CD4-positive, alpha-beta T cell treated with Interleukin-6 at 100 ng/mL for 8 hours (primary cell): ENCODE measurements around the gene TUBGCP2.
"Not testable (repeated sequence)": the region's sequence is repeated elsewhere in the genome, so short reads cannot be mapped to it uniquely, and the experiment has no call there.

ENCODE experiments used
- DNase-seq: peaks from one replicate; pipeline ENCODE4 v3.0.0-alpha.2; 2020; ENCODE audit warnings: mixed read lengths, low spot score

Gene TUBGCP2

DNA sequence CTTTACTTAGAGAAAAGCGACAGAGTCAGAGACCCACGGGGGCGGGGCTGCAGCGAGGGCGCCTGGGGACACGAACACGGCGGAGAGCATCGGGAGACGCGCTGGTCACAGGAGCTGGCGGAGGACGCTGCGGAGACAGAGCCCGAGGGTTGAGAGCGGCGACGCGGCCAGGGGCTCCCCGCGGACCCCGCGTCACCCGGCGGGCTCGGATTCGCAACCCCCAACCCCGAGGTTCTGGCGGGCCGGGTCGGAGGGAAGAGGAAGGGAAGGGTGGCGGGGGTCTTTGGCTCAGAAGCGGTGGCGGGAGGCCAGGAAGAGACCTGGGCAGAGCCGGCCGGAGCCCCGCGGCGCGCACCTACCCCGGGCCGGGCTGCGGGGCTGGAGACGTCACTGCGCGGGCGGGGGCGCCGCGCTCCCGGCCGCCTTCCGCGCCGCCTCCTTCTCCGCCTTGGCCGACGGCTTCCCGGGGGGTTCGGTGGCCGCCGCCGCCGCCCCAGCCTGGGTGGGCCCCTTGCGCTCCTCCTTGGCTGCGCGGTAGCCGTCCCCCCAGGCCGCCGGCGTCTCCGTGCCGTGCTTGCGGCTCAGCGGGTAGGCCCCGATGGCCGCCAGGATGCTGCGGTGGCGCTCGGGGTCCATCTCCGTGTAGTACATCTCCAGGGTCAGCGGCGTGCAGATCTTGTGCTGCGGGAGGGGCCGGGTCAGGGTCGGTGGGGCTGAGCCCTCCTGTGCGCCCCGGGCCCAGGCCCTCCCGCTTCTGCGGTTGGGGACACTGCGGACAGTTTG, 17.0 kb upstream of the TUBGCP2 start:
- no peak for DNase-seq

DNA sequence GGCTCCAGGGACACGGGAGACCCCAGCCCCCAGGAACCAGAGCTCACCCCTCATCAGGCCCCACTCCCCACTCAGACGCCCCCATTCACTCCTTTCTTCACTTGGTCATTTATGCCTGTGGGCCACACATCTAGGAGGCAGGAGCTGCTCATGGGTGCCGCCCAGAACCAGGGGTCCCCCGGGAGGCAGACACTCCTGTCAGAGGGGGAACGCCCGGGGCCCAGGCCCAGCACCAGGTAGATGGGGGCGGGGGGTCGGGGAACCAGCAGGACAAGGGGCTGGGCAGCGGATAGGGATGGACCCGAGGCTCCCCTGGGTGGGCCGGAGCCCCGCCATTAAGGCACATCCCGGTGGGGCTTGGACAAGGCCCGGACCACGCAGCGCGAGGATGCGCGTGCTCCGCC, 16.2 kb upstream of the TUBGCP2 start:
- no peak for DNase-seq

DNA sequence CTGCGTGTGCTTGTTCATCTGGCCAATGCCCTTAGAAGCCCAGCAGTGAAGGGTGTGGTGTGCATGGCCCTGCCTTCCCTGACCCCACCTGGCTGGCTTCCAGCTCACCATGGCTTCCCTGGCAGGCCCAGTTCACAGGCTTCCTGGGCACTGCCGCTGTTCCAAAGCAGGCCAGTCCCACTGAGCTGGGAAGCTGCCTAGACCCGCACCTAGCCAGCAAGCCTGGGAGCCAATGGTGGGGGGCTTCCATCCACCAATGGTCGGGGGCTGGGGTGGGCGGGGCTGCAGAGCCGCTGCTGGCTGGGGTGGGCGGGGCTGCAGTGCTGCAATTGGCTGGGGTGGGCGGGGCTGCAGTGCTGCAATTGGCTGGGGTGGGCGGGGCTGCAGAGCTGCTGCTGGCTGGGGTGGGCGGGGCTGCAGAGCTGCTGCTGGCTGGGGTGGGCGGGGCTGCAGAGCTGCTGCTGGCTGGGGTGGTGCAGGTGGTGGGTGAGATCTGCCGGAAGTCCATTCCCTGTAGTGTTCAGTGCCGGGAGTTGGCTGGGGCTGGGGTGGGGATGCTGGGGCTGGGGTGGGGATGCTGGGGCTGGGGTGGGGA, 15.6 kb upstream of the TUBGCP2 start:
- peak; percentile 33 for DNase-seq

DNA sequence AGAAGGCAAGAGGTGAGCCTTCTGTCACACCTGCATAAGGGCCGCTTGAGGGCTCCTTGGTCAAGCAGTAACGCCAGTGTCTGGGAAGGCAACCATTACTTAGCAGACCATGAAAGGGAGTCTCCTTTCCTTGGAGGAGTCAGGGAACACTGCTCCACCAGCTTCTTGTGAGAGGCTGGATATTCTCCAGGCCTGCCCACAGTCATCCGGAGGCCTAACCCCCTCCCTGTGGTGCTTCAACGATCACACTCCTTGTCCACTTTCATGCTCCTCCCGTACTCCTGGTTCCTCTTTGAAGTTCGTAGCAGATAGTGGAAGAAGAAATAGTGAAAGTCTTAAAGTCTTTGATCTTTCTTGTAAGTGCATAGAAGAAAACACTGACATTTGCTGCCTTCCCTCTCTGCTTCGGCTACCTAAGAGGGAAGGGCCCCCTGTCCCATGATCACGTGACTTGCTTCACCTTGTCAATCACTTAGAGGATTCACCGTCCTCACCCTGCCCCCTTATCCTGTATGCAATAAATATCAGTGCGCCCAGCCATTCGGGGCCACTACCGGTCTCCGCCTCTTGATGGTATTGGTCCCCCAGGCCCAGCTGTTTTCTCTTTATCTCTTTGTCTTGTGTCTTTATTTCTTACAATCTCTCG, 13.5 kb upstream of the TUBGCP2 start:
- DNase-seq = not testable (repeated sequence)

DNA sequence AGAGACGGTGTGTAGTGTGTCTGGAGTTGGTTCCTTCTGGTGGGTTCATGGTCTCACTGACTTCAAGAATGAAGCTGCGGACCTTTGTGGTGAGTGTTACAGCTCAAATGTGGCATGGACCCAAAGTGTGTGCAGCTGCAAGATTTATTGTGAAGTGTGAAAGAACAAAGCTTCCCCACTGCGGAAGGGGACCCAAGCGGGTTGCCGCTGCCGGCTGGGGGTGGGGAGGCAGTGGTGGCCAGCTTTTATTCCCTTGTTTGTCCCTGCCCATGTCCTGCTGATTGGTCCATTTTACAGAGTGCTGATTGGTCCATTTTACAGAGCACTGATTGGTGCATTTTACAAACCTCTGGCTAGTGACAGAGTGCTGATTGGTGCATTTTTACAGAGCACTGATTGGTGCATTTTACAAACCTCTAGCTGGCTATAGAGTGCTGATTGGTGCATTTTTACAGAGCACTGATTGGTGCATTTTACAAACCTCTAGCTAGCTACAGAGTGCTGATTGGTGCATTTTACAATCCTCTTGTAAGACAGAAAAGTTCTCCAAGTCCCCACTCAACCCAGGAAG, 12.3 kb upstream of the TUBGCP2 start:
- DNase-seq = not testable (repeated sequence)

DNA sequence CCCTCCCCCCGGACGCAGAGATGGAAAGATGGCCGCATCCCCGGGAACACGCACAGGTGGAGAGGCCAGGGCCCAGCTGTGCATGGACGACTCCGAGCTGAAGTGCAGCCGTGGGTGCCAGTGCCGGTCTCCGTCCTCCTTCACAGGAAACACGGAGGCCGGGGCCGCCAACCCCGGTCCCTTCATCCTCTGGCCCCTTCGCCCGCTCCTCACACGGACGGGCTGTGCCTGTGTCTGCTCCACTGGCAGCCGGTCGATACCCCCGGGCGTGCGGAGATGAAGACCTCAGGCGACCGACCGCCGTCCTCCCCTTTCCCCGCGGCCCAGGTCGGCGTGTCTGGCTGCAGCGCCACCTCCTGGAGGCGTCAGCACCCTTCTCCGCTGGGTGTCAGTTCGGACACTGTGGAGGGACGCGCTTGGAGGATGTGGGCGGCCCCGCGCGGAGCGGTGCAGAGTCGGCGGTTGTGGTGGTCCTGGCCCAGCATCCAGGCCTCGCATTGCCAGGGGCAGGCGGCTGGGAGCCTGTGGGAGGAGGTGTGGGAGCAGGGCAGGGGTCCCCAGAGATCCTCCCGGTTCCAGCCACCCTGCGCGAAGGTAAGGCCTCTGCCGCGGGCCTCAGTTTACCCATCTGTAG, 9.9 kb upstream of the TUBGCP2 start:
- DNase-seq = peak; percentile 66

DNA sequence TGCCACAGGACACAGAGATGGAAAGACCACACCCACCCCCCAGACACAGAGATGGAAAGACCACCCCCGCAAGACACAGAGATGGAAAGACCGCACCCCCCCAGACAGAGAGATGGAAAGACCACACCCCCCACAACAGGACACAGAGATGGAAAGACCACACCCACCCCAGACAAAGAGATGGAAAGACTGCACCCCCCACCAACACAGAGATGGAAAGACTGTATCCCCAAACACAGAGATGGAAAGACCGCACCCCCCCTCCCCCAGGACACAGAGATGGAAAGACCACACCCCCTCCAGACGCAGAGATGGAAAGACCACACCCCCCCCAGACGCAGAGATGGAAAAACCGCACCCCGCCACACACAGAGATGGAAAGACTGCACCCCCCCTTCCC, 8.1 kb upstream of the TUBGCP2 start:
- DNase-seq = no peak

DNA sequence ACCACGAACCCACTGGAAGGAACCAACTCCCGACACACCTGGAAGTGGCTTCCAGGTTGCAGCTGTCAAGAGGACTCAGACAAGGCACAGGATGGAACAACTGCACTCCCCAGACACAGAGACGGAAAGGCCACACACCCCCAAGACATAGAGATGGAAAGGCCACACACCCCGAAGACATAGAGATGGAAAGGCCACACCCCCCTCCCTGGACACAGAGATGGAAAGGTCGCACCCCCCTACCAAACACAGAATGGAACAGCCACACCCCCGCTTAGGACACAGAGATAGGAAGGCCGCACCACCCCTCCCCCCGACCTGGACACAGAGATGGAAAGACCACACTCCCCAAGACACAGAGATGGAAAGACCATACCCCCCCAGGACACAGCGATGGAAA, 7.6 kb upstream of the TUBGCP2 start:
- no peak for DNase-seq

DNA sequence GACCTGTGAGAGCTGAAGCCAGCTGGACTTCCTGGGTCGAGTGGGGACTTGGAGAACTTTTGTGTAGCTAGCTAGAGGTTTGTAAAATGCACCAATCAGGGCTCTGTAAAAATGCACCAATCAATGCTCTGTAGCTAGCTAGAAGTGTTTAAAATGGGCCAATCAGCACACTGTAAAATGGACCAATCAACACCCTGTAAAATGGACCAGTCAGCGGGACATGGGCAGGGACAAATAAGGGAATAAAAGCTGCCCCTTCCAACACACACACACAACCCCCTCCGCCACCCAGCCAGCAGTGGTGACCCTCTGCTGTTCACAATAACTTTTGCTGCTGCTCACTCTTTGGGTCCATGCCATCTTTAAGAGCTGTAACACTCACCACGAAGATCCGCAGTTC, 7.2 kb upstream of the TUBGCP2 start:
- DNase-seq = no peak

DNA sequence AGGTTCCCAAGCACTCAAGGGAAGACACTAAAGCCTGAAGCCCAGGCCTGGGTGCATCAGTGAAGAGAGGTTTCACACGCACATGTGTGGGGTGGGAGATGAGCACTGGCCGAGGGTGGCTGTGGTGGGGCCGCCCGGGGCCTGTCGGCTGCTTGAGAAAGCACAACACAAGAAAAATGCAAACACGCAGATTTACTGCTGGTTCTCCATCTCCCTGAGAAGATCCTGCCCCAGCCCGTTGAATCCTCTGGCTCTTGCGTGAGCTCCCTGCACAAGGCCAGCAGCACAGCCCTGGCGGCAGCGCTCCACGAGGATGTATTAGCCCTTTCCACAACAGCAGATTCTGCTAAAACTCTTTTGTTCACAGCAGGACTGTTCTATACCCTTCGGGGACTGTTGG, 6.2 kb upstream of the TUBGCP2 start:
- DNase-seq = no peak

DNA sequence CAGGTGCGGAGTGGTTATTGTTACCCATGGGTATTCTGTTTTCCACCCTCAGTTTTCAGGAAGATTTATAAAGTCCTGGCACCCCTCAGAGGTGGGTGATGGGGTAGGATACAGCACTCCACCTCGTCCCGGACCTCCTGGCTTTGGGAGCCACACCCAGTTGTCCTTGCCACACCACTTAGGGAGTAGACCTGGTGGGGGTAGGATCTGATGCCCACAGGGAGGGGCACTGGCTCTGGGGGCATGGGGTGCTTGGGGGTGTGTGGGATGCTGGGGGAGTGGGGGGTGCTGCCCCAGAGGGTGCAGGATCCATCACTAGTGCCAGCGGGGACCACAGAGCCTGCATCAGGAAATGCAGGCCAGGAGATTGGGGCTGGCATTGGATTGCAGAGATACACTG, 4.5 kb upstream of the TUBGCP2 start:
- no peak for DNase-seq

DNA sequence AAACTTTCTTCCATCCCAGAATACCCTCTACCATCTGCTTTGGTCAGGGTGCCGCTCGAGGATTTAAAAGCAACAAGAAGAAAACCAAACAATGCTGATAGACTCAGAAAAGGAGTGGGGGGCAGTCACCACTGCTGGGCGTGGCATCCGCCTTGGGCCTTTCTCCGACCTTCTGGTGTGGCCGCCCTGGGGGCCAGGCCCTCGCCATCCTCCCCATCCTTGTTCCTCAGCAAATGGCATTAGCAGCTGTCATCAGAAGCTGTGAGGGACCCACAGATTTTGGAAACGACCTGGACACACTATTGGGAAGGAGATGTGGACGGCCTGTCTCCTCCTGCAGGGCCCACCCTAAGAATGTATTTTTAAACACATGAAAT, 4.1 kb upstream of the TUBGCP2 start:
- DNase-seq = no peak

DNA sequence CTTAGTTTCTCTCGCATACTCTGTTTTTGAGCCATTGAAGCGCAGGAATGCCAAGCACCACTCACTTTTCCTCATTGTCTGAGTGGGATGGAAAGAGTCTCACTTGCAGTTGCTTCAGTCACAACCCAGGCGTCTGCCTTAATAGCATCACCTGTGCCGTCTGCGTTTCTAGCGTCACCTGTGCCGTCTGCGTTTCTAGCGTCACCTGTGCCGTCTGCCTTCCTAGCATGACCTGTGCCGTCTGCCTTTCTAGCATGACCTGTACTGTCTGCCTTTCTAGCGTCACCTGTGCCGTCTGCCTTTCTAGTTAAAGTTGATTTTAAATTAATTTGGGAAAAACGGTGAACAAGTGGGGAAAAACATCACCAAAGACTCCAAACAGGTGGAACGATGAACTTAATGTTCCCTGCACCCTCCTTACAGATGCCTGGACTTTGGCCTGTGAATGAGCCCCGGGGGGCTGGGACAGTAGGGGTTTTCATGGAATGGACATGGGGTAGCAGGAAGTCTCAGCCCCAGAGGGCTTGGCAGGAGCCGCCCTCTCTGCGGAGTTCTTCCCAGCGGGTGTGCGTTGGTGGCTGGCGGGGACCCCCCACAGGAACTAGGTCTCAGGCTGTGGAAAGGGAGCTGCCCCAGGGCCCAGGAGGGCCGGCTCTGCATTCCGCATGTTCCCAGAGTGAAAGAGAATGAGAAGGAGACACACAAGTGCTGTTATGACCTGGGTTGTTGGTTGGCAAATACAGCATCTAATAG, 3.5 kb upstream of the TUBGCP2 start:
- DNase-seq = no peak

DNA sequence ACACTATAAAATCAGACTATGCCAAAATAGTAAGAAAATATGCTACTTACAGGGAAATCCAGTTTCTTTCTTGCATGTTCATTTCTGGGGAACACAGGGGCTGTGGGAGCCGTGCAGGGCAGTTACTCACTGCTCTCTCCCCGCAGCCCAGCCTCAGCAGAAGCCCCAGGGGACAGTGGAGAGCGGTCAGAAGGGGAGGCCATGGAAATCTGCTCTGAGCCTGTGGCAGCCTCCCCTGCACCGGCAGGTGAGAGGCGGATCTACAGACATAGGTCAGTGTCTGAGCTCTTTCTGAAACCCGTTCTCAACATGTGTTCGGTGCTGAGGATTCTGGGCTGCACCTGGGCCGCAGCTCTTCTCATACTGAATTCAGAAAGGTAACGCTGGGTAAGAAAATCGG, 2.9 kb upstream of the TUBGCP2 start:
- DNase-seq = no peak

DNA sequence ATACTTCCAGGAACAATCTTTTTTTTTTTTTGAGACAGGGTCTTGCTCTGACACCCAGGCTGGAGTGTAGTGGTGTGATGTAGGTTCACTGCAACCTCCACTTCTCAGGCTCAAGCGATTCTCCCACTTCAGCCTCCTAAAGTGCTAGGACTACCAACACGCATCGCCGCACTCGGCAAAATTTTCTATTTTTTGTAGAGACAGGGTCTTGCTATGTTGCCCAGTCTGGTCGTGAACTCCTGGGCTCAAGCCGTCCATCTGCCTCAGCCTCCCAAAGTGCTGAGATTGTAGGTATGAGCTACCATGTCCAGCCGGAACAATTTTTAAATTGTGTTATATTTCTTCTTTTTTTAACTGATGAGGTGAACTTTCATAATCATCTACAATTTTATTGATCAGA, 2.1 kb upstream of the TUBGCP2 start:
- DNase-seq = no peak

DNA sequence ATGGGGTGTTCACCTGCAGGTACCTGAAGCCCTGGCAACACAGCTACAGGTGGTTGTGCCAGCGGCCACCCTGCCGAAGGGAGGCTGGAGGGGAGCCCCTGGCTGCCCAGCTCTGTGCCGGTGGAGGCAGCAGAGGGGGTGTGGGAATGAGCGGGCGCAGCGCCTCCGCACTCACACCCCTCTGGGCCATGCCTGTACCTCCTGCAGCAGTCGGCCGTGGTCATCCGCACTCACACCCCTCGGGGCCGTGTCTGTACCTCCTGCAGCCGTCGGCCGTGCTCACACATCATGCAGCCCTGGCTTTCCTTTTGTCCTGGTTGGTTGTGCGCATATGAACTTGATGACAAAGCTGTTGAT, 1.7 kb upstream of the TUBGCP2 start:
- DNase-seq = no peak

DNA sequence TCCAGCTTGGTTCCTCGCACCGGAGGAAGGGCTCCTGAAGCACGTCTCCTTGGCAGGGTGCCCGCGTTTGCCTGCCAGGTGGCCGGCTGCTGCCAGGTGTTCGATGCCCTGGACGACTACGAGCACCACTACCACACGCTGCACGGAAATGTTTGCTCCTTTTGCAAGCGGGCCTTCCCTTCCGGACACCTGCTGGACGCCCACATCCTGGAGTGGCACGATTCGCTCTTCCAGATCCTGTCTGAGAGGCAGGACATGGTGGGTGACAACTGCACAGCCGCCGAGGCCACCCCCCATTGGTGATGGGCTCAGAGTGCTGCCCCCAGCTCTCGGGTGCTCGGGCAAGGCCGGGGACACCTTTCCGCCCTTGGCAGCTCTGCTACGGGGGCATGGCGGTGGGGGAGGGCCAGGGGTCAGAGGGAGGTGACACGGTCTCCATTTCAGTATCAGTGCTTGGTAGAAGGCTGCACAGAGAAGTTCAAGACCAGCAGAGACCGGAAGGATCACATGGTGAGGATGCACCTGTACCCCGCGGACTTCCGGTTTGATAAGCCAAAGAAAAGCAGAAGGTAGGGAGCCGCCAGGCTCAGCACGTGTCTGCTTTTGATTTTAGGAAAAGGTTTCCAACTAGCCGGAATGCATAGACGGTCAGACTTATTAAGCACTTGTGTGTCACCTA, 1.2 kb upstream of the TUBGCP2 start:
- DNase-seq = no peak

DNA sequence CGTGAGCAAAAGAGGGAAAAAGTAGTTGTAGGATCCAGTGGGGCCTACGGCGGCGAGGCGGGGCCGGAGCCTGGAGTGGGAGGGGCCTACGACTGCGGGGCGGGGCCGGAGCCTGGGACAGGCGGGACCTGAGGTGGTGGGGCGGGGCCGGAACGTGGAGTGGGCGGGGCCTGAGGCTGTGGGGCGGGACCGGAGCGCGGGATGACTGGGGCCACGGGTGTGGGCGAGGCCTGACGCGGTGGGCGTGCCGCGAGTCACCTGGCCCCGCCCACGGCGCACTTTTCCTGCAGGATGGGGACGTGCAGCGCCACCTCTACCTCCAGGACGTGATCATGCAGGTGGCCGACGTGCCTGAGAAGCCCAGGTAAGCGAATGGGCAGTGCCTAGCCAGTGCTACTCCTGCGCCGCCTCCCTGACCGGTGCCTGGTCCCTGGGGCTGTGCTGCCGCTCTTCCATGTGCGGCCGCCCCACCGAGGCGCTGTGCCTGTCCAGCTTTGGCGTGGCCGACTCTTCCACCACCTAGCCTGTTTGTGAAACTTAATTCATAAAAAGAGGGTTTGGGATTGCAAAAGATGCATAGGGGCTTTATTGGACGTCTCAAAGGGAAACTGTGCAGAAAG, 538 bp upstream of the TUBGCP2 start:
- peak; percentile 89 for DNase-seq

DNA sequence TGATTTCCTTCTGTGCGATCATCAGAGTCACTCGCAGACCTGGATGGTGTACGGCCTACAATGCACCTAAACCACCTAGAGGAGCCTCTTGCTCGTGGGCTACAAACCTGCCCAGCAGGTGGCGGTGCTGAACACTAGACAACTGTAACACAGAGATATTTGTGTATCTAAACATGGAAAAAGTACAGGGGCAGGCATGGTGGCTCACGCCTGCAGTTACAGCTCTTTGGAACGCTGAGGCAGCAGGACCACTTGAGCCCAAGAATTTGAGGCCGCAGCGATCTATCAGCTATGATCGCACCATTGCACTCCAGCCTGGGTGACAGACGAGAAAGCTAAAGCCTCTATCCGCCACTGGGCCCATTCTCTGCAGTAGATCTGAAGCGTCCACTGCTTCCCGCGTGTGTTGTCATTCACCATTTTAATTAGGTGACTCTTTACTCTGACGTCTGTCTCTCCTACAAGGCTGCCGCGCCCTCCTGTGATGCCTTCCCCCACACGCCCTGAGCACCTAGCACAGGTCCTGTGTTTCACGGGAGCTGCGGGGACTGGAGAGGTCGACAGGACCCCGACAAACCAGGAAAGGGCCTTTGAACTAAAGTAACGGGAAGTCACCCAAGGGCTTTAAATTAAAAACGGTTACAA, 774 bp downstream of the TUBGCP2 start:
- DNase-seq = peak; percentile 87

DNA sequence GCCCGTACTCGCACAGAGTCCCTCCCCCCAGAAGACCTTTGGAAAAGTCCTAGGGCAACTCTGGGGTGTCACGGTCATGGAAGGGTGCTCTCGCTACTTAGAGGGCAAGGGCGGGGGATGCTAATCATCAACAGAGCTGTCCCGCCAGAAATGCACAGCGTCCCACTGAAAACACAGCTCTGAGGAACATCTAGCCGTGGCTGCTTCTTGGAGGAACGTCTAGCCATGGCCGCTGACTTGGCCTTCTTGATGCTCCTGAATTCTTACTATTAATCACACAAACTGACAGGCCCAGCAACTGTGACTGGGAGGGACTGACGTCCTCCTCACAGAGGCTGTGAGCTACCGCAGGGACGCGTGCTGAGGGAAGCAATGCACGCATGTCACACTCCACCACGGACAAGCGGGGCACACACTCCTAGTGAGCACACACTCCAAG, 1.7 kb downstream of the TUBGCP2 start:
- DNase-seq = no peak
